ENCODE data around the gene PPP4R4.
"Not testable (repeated sequence)": the region's sequence is repeated elsewhere in the genome, so short reads cannot be mapped to it uniquely, and the experiment has no call there.

PPP4R4 gene

DNA sequence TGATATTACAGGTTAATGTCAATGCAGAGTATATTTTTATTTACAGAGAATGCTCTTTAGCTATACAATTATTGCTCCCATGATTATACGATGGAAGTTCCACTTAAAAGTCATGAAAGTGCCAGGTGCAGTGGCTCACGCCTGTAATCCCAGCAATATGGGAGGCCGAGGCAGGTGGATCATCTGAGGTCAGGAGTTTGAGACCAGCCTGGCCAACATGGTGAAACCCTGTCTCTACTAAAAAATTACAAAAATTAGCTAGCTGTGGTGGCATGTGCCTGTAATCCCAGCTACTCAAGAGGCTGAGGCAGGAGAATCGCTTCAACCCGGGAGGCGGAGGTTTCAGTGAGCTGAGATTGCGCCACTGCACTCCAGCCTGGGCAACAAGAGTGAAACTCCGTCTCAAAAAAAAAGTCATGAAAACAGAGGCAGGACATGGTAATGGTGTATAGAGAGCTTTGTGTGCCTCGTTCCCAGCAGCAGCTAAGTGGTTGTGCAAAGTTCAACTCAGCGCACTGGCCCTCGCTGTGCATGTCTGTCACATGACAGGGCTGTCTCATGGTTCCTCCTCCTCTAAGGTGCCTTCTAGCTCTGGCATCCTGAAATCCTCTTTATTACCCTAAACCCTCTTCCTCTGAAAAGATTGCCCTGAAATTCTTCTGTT lies 102.9 kb downstream of the PPP4R4 start:
- DNase-seq (ENCODE audit: low spot score) = not testable (repeated sequence)

DNA sequence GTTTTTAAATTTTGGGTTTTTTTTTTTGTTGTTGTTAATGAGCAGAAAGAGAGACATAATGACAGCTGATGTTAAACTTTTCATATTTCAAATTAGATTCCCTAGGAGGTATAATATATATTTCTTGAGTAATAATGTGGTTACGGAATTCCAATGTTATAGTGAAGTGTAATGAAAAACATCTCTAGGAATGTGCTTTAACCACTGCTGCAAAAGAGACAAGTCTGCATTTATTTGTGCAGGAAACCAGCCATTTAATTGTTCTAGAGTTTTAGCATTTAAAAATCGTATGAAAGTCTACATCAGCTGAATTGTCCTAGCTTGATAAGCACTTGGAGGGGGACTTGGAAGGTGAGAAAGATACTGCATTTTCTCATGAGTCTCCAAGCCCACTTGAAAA lies 104.6 kb downstream of the PPP4R4 start:
- no peak for DNase-seq (ENCODE audit: low spot score)

DNA sequence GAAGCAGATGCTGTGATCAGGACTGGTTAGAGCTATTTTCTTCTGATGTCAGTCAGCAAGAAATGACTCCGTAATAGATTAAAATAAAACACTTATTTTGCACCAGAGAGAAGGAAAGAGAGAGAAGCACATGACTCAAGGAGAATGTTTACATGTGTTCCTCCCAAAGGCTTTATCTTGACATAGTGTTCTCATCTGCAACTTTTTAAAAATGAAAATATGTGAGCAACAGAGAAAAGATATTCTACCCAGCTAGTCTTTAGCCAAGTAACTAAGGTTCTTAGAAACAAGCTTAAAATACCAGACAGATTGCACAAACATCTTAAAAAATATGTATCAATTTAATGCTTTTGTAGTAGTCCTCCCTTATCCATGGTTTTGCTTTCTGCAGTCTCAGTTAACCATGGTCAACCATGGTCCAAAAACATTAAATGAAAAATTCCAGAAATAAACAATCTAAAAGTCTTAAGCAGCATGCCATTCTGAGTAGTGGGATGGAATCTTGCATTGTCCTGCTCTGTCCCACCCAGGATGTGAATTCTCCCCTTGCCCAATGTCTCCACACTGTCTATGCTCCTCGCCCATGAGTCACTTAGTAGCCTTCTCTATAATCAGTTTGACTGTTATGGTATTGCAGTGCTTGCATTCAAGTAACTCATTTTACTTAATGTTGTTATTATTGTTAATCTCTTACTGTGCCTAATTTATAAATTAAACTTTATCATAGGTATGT lies 109.0 kb downstream of the PPP4R4 start:
- no peak for DNase-seq (ENCODE audit: low spot score)

DNA sequence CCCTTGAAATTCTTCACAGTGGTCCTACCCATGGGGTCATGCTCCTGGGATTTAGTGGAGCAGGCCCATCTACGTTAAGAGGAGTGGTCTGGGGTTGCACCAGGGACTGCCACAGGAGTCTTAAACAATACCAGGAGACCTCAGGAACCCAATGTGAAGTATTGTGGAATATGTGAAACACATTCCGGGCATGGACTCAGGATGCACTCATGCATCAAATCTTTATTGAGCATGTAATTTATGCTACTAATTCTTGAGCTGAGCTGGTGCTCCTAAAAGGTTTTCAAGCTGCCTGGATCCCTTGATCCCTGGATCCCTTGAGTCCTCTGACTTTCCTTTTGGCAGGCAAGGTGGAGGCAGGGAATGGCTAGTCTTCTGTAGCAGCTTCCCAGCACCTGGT lies 110.1 kb downstream of the PPP4R4 start:
- no peak for DNase-seq (ENCODE audit: low spot score)

DNA sequence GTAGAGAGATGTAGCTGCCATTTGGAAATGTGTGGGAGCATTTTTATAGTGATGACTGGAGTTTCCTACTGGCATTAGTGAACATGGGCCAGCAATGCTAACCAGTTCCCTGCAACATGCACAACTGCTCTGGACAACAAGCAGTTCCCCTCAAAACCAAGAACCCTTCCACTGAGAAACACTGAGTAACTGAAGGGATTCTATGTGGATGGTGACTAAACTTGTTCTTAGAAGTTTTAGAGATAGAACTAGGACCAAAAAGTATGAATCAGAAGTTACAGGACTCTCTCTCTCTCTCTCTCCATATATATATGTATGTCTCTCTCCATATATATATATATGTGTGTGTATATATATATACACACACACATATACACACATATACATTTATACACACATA lies 111.0 kb downstream of the PPP4R4 start:
- no peak for DNase-seq (ENCODE audit: low spot score)

DNA sequence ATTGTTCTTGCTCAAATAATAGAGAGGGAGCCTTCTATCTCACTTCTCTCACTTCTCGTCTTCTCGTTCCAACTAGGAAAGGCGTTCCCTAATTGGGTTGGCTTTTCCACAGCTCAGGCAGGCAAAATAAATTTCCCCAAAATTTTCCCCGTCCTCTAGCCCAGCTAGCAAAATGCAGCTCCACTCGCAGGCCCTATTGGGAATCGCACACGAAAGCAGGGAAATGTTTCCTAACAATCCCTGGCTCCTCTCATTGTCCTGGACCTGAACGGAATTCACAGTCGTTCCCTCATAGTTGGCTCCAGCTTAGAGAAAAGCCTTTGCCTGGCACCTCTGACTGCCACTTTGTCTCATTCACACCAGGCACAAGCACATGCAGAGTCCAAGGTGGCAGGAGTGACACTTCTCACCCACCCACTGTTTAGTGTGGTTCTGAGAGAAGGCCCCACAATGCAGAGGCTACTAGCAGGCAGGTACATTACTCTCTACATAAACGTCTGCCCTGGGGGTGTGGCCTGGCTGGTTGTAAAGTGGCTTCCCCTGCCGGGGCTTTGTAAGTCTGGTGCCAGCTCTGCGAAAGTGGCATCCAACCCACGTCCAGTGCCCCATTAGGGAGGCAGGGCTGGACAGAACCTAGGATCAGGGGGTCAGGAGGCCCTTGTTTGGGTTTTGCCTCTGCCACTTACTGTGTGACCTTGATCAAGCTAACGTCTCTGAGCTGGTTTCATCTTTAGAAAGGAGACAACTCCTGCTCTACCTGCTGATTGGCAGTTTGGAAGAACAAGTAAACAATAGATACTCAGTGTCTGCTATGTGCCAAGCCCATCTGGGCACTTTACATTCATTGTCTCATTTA lies 114.7 kb downstream of the PPP4R4 start:
- no peak for DNase-seq (ENCODE audit: low spot score)

DNA sequence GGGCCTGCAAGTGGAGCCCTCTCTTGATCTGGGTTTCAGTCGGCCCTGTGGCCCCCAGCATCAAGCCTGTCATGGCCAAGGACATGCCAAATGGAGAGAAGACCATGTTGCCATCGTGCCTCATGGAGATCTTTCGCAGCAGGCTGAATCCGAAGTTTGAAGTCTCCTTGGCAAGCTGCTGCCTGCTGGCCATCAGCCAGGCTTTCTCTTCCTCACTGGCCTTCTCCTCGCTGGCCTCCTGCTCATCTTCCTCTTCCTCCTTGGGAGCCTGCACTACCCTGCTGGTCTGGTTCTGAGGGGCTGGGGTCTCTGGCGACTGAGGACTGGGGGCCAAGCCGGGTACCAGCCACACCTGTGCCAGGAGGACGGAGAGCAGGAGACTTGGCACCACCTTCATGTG lies 116.1 kb downstream of the PPP4R4 start:
- DNase-seq (ENCODE audit: low spot score) = no peak

DNA sequence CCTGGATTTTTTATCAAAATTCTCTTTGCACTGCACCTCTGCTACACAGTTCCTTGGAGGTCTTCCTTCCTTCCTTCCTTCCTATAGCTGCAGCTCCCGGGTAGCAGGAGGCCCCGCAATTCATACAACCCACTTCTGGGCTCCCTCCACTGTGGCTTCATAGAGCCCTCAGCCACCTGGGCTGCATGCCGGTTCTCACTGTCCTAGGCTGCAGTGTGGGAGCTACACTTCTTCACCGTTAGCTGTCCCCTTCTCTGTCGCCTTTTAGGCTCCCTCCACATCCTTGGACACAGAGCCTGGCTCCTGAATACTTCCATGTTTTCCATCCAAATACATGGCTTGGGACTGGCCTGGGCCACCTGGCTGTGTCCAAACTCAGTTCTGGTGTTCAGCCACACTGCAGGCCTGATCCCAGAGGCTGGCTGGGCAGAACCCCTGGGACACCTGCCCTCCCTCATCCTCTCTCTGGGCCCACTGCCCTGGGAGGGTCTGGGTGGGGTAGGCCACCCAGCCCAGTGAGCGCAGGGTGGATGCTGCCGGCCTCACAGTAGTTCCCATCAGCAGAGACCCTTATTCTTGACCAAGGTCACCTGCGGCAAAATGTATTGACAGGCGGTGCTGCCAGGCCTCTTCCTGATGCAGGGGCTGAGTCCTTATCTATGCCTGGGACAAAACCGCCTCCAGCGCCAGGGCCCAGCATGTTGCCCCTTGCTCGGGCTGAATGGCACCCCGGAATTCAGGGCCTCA lies 117.2 kb downstream of the PPP4R4 start:
- no peak for DNase-seq (ENCODE audit: low spot score)

DNA sequence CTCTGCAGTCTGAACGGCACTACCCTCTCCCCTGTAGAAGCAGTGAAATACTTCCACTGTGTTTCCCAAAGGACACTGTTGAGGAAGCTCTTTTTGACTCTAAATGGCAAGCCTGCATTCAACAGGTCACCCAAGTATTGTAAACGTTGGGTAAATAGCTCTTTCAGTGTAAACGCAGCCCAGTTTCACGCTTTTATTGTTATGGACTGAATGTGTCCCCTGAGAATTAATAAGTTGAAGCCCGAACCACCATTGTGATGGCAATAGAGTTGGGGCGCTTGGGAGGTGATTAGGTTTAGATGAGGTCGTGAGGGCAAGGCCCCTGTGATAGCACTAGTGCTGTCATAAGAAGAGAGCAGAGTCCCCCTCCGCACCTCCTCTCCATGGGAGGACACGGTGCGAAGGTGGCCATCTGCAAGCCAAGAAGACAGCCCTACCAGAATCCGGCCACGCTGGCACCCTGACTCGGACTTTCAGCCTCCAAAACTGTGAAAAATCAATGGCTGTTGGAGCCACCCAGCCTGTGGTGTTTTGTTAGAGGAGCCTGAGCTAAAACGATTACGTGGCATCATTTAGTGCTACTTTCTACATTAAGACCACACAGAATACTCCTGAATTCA lies 117.9 kb downstream of the PPP4R4 start:
- no peak for DNase-seq (ENCODE audit: low spot score)

DNA sequence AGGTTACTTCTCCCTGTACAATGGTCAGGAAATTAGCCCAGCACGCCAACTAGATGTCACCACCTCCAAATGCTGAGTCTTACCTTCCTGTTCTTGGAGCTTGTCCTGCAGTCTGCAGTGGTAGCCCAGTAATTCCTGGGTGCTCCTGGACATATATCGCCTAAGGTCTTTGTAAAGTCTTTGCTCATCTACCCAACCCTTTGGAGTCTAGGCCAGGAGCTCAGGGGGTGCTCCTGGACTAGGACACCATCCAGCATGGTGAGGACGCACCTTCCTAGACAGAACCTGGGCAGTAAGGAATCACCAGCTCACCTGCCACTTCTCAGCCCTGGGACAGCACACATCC lies 118.4 kb downstream of the PPP4R4 start:
- DNase-seq (ENCODE audit: low spot score) = no peak

DNA sequence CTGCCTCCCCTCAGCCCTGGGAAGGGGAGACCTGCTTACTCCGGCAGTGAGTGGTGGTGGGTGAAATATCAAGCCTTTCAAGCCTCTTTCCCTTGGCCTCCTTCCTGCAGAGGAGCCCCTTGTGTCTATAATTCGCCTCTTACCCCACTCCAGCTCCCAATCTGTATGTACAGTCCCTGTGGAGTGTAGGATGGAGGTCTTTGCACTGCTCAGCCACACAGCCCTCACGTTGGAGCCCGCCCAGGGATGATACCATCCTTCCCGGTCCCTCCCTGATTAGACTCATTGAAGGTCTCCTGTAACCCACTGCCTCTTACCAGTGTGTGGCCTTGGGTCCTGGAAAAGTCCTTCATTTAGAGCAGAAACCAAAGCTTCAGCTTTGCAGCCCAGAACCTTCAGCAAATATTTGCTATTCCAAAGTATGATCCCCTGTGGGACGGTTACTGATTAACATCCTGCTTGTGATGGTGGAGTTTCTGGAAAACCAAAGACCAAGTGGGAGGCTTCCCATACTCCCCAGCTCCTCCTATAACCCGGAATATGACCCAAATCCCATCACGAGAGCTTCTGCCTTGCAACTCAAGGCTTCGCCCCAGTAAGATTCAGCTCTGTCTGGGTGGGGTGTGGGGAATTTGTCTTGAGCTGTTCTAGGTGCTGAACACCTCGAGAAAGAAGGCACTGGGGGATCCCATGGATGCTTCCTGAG lies 118.9 kb downstream of the PPP4R4 start, which contains the start of gene SERPINA10:
TSS of gene SERPINA10 (minus strand) at position 397 of the 706 bp plus-strand sequence. CDS start 2,675 bp downstream, outside the sequence.
- DNase-seq (ENCODE audit: low spot score) = no peak

DNA sequence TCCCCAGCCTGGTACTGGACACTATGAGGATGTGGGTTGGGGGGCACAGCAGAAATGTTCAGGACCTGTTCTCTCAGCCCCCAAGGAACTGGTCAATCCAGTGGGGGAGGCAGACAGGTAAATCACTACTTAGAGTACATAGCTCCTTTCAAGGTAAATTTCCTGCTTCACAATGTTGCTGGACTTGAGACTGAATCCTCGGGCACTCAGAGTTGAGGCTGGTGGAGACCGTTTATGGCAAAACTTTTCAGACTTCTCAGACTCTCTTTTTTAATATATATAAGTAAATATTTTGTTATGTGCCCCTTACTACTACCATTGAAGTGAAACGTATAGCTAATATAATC lies 119.4 kb downstream of the PPP4R4 start:
- DNase-seq (ENCODE audit: low spot score) = no peak

DNA sequence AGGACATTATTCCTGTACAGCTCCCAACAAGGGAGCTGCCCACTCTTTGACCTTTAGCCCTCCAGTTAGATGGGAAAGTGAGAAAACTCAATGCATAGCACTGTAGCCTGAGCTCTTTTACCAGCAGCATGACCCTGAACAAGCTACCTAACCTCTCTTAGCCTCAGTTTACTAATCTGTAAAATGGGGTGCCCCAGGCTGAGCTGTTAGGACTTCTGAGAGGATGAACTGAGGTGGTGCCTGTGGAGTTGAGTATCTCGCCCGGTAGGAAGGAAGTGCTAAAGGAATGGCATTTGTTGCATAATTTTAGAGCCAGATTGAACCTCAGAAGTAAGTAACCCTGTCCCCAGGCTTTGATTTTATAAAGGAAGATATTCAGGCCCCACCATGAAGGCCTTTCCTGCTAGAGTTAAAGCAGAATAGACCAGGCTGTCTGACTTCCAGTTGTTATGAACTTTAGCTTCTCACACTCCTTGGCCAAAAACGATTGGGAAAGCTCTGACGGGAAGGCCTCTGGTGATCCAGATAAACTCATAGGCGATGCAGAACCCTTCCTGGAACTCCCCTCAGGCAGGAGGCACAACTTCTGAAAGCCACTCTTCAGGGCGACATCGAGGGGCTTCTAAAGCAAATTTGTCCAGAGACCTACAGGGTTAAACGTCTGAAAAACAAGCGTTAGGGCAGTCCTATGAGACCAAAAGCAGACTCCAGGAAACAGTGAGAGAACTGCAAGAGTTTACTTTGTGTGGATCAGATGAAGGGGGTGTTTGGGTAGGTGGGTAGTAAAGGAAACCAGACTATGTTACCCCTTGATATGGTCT lies 121.4 kb downstream of the PPP4R4 start:
- no peak for DNase-seq (ENCODE audit: low spot score)

DNA sequence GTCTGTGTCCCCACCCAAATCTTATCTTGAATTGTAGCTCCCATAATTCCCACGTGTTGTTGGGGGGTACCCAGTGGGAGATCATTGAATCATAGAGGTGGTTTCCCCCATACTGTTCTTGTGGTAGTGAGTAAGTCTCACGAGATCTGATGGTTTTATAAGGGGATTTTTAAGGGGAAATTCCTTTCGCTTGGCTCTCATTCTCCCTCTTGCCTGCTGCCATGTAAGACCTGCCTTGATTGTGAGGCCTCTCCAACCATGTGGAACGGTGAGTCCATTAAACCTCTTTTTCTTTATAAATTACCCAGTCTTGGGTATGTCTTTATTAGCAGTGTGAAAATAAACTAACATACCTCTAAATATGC lies 122.0 kb downstream of the PPP4R4 start:
- not testable (repeated sequence) for DNase-seq (ENCODE audit: low spot score)

DNA sequence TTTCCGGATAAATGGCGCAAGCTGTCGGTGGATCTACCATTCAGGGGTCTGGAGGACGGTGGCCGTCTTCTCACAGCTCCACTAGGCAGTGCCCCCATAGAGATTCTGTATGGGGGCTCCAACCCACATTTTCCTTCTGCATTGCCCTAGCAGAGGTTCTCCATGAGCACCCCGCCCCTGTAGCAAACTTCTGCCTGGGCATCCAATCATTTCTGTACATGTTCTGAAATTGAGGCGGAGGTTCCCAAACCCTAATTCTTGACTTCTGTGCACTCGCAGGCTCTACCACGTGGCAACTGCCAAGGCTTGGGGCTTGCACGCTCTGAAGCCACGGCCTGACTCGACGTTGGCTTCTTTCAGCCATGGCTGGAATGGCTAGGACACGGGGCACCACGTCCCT lies 124.0 kb downstream of the PPP4R4 start:
- no peak for DNase-seq (ENCODE audit: low spot score)

DNA sequence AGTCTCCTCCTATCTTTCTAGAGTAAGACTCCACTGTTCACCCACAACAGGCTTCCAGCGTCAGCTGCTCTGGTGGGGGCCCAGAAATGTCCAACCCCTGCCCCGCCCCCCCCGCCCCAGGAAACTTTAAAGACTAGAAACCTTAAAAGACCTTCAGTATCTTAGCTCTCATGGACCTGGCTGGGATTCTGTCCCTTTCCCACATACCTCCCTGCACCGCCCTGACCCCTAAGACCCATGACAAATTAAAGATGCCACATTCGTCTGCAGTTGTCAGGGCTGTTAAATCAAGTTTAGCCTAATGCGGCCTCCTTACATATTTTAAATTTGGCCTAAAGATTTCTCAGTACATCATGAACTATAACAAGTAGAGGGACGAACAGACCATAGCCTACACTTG lies 129.0 kb downstream of the PPP4R4 start:
- DNase-seq (ENCODE audit: low spot score) = no peak

DNA sequence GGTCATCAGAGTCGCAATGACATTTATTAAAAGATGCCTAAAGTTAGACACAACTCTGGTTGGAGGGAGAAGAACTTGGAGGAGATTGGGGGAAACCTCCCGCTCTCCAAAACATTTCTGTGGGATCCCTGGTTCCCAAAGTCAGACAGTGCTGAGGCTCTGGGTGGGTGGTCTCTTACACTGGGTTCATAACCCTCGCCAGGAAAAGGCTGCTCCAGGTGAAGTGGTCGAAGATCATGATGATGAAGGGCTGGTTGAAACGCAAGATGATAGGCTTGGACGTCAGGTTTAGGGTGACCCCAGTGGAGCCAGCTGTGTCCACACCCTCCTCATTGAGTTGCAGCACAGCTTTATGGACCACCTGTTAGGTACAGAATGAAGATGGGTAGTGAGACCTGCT lies 130.1 kb downstream of the PPP4R4 start:
- no peak for DNase-seq (ENCODE audit: low spot score)

DNA sequence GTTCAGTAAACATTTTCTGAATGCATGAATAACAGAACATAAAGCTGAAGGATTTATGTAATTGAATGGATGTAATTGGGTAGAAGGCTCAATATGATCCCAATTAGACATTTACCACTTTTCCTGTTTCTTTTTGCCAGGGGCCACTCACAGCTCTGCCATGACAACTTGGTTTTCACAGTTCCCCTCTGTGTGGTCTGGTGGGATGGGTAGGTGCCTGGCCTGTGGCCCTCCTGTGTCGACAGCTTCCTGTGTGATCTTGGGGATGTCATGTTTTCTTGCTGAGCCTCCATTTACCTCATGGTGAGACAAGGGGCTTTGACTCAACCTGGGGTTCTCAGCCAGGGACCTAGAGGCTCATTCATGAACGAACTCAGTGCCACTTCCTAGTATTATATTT lies 131.5 kb downstream of the PPP4R4 start:
- DNase-seq (ENCODE audit: low spot score) = no peak

DNA sequence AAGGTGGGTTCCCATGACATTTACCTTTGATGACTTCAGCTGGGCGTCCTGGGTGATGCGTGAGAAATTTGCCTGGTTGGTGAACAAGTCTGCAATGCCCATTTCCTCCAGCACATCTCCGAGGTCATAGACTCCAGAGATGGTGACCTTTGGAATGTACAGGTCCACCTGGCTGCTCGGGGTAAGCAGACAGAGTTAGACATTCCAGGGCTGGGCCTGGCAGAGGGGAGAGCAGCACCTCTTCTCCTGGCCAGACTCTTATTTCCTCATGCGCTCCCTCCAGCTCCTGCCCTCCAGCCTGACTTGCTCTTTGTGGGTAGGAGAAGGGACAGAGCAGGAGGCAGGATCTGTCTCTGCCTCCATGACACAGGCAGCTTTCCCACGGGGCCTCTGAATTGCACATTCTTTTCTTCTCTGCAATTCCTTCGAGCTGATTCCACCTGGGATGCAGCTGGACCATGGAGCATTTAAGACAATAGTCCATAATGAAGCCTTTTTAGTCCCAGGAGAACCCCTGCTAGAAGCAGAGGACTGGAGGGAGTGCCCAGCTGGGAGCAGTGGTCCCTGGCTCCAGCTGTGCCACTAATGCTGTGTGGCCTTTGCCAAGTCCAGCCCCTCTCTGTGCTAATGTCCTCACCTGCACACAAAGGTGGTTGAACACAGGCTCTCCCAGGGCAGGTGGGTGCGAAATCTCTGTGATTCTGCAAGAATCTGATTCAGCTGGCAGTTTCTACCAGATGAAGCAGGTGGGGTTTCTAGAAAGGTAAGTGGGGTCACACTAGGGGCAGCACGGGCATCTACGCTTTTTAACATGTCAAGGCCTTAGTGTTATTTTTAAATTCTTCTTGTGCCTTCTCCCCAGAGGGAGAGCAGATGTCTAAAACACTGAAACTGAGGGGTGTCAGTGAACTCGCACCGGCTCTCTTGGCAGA lies 132.2 kb downstream of the PPP4R4 start:
- DNase-seq (ENCODE audit: low spot score) = no peak

All from RKO (cell line).